ENCODE results near the gene COPB1. TPM values are rescaled to one million over a fixed set of nuclear protein-coding genes. Genes with fewer than 3 reads are reported as not detected.
A peak's percentile ranks its signal among the peaks of the same experiment; 100 is the strongest.

The COPB1 gene
- polyA plus RNA-seq, 1 of the 3 experiments (the other 2 are of a cell fraction): 81.0 TPM

- TF ChIP-seq SMC3 (IDR thresholded peaks at IDR 0.05; ENCODE audit: low read depth, low read length): no peak
- peak; percentile 82 for TF ChIP-seq MXI1 (IDR thresholded peaks at IDR 0.05; ENCODE audit: low read depth, low read length)
- peak; percentile 95 for TF ChIP-seq RXRA (IDR thresholded peaks at IDR 0.05; ENCODE audit: borderline replicate concordance, low read depth)
- TF ChIP-seq YY1 (IDR thresholded peaks at IDR 0.05; ENCODE audit: low read depth): 0 out of 2 replicates have a peak, but pooled peaks have one; percentile 45
- TF ChIP-seq FOSL2 (IDR thresholded peaks at IDR 0.05; ENCODE audit: borderline replicate concordance, low read depth): peak; percentile 100
- TF ChIP-seq, protein P1, sequence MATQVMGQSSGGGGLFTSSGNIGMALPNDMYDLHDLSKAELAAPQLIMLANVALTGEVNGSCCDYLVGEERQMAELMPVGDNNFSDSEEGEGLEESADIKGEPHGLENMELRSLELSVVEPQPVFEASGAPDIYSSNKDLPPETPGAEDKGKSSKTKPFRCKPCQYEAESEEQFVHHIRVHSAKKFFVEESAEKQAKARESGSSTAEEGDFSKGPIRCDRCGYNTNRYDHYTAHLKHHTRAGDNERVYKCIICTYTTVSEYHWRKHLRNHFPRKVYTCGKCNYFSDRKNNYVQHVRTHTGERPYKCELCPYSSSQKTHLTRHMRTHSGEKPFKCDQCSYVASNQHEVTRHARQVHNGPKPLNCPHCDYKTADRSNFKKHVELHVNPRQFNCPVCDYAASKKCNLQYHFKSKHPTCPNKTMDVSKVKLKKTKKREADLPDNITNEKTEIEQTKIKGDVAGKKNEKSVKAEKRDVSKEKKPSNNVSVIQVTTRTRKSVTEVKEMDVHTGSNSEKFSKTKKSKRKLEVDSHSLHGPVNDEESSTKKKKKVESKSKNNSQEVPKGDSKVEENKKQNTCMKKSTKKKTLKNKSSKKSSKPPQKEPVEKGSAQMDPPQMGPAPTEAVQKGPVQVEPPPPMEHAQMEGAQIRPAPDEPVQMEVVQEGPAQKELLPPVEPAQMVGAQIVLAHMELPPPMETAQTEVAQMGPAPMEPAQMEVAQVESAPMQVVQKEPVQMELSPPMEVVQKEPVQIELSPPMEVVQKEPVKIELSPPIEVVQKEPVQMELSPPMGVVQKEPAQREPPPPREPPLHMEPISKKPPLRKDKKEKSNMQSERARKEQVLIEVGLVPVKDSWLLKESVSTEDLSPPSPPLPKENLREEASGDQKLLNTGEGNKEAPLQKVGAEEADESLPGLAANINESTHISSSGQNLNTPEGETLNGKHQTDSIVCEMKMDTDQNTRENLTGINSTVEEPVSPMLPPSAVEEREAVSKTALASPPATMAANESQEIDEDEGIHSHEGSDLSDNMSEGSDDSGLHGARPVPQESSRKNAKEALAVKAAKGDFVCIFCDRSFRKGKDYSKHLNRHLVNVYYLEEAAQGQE (IDR thresholded peaks at IDR 0.05; ENCODE audit: low read depth, low read length): 0 out of 2 replicates have a peak, but pooled peaks have one; percentile 13
- peak; percentile 100 for TF ChIP-seq TEAD4 (IDR thresholded peaks at IDR 0.05; ENCODE audit: borderline replicate concordance, insufficient read depth)
- peak; percentile 44; the same call in 1 of the 2 replicates for TF ChIP-seq TAF1 (IDR thresholded peaks at IDR 0.05; ENCODE audit: borderline replicate concordance, low read depth, low read length)
Measured at GRCh38 chr11:14422052-14422813, 77.4 kb downstream of the COPB1 start (continued).

- Histone ChIP-seq H3K4me2 (no peak overlapping the region), H4K20me1 (ENCODE audit: insufficient read depth) (no peaks in the 10 kb centered on the region), H3K27ac (ENCODE audit: low read depth in 2 of 2, low read length in 1 of 2) (no peak overlapping the region), H3F3A (replicated peaks; ENCODE audit: insufficient read depth) (no peaks in the 10 kb centered on the region), H3K36me3 (replicated peaks in 1 of 2; ENCODE audit: control insufficient read depth in 1 of 2, insufficient read depth in 2 of 2, low read length in 1 of 2) (no peaks in the 10 kb centered on the region), H3K9me3 (no peaks in the 10 kb centered on the region), H3K27me3 (ENCODE audit: insufficient read depth) (no peaks in the 10 kb centered on the region), H3K4me1 (ENCODE audit: control insufficient read depth in 1 of 2, insufficient read depth in 2 of 2, low read depth in 1 of 2, low read length in 1 of 2) (peaks cover 9 to 36% of the 10 kb centered on the region in 2 experiments; a peak in 3 of 4 replicates), H3K79me2 (ENCODE audit: insufficient read depth) (no peaks in the 10 kb centered on the region), H2AFZ (ENCODE audit: low read depth) (no peak overlapping the region), H3K4me3 (ENCODE audit: low read depth in 2 of 2, low read length in 1 of 2) (no peak overlapping the region), H3K9me2 (no peaks in the 10 kb centered on the region), H3K9ac (no peak overlapping the region)
- POLR2A ChIA-PET: no interaction called here
- DNase-seq: no peak
- 96% methylated on average over 3 of the region's 3 CpGs for WGBS (ENCODE audit: low lambda C conversion rate)
- CTCF ChIA-PET: interaction anchor here (0.7 to 8.8 kb wide), 3 partner anchors 53 to 118 kb away, joined by 3 to 62 read pairs (median 7); no protein-coding TSS in a partner anchor
- TF ChIP-seq CHD2 (IDR thresholded peaks at IDR 0.05; ENCODE audit: low read length, partially characterized antibody) (no peak), EP300 (IDR thresholded peaks at IDR 0.05; ENCODE audit: borderline replicate concordance in 1 of 2, low read depth in 1 of 2, low read length in 1 of 2) (no peak), FOXJ3 (CRISPR knock-in tag; IDR thresholded peaks at IDR 0.05) (no peak), TAF1 (IDR thresholded peaks at IDR 0.05; ENCODE audit: borderline replicate concordance, low read depth, low read length) (no peak), FOSL2 (IDR thresholded peaks at IDR 0.05; ENCODE audit: borderline replicate concordance, low read depth) (no peak), ELF1 (IDR thresholded peaks at IDR 0.05) (no peak), TEAD4 (IDR thresholded peaks at IDR 0.05; ENCODE audit: borderline replicate concordance, insufficient read depth) (no peak), NRF1 (IDR thresholded peaks at IDR 0.05; ENCODE audit: low read depth, low read length) (no peak)
- TF ChIP-seq, protein P2, sequence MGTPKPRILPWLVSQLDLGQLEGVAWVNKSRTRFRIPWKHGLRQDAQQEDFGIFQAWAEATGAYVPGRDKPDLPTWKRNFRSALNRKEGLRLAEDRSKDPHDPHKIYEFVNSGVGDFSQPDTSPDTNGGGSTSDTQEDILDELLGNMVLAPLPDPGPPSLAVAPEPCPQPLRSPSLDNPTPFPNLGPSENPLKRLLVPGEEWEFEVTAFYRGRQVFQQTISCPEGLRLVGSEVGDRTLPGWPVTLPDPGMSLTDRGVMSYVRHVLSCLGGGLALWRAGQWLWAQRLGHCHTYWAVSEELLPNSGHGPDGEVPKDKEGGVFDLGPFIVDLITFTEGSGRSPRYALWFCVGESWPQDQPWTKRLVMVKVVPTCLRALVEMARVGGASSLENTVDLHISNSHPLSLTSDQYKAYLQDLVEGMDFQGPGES (IDR thresholded peaks at IDR 0.05; ENCODE audit: low read depth, low read length): no peak
- TF ChIP-seq, protein P3, sequence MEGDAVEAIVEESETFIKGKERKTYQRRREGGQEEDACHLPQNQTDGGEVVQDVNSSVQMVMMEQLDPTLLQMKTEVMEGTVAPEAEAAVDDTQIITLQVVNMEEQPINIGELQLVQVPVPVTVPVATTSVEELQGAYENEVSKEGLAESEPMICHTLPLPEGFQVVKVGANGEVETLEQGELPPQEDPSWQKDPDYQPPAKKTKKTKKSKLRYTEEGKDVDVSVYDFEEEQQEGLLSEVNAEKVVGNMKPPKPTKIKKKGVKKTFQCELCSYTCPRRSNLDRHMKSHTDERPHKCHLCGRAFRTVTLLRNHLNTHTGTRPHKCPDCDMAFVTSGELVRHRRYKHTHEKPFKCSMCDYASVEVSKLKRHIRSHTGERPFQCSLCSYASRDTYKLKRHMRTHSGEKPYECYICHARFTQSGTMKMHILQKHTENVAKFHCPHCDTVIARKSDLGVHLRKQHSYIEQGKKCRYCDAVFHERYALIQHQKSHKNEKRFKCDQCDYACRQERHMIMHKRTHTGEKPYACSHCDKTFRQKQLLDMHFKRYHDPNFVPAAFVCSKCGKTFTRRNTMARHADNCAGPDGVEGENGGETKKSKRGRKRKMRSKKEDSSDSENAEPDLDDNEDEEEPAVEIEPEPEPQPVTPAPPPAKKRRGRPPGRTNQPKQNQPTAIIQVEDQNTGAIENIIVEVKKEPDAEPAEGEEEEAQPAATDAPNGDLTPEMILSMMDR (IDR thresholded peaks at IDR 0.05): no peak
Measured at GRCh38 chr11:14420223-14420622, 79.4 kb downstream of the COPB1 start.
